Heart right ventricle (tissue), 16 donors: ENCODE measurements around the gene ERBB3. TPM values are rescaled to one million over a fixed set of nuclear protein-coding genes. Genes with fewer than 3 reads are reported as not detected.
A peak's percentile ranks its signal among the peaks of the same experiment; 100 is the strongest.

Source experiments
- ATAC-seq, 8 donors: fragments of 200-7000 bp; cut with Tn5 transposase; one replicate each; pipeline ENCODE4 v1.9.1; 2020; ENCODE audit warnings: mild to moderate bottlenecking in 8 of 8, moderate library complexity in 8 of 8, moderate number of reproducible peaks in 1 of 8
- DNase-seq, 2 donors: peaks; one replicate each; pipeline ENCODE4 v3.0.0-alpha.2; 2020
- H3K27ac ChIP-seq, 10 donors: fragments of 200-600 bp; sonication (generic) in 2 of 10; one replicate each; pipeline versions ENCODE4 v1.5.0 to v1.8.0; 2020 to 2022; ENCODE audit warnings: mild to moderate bottlenecking in 3 of 10
- H3K27me3 ChIP-seq, 7 donors: fragments of 200-600 bp; one replicate each; pipeline ENCODE4 v1.8.0; 2021 to 2022; ENCODE audit warnings: mild to moderate bottlenecking in 2 of 7
- H3K36me3 ChIP-seq, 9 donors: fragments of 200-600 bp; sonication (generic) in 1 of 9; one replicate each; pipeline versions ENCODE4 v1.5.0 to v1.8.0; 2020 to 2022; ENCODE audit warnings: mild to moderate bottlenecking in 2 of 9
- H3K4me1 ChIP-seq, 9 donors: fragments of 200-600 bp; sonication (generic) in 1 of 9; one replicate each; pipeline versions ENCODE4 v1.5.0 to v1.8.0; 2020 to 2022; ENCODE audit warnings: mild to moderate bottlenecking in 4 of 9
- H3K4me3 ChIP-seq, 10 donors: fragments of 200-600 bp; sonication (generic) in 2 of 10; one replicate each; pipeline versions ENCODE4 v1.5.0 to v1.8.0; 2020 to 2022; ENCODE audit warnings: mild to moderate bottlenecking in 7 of 10, moderate library complexity in 2 of 10
- H3K9me3 ChIP-seq, 11 donors: fragments of 200-600 bp in 10 of 11; sonication (generic) in 2 of 11; one replicate each; pipeline versions ENCODE4 v1.5.0 to v1.8.0; 2013 to 2022; ENCODE audit warnings: mild to moderate bottlenecking in 2 of 11, control low read depth in 1 of 11, moderate library complexity in 1 of 11
- WGBS, 2 donors: extraction: QIAGEN DNeasy Blood & Tissue Kit; methylation state at CpG; one replicate each; pipeline ENCODE4 v1.1.7; 2013; ENCODE audit warnings: inconsistent platforms in 1 of 2; 5-methylcytosine and 5-hydroxymethylcytosine counted together
- intact Hi-C, 10 donors: fragments of 100-400 bp; cut with DNase I; formaldehyde crosslinking; loops; one replicate each; pipeline versions ENCODE4 v1.11.1 to v1.14.2; 2022
- polyA plus RNA-seq, 2 donors: library from polyadenylated mRNA; stranded (reverse); fragments of 200-250 nt; gene quantifications; one replicate each; pipeline ENCODE4 v1.2.3, GENCODE V29; 2013
- total RNA-seq, 10 donors: library from RNA; stranded (reverse); fragmentation: NEBNext Ultra II Directional in 3 of 10; extraction: Animal tissue kit (Norgen Biotek cat#: 25700) in 3 of 10; gene quantifications; one replicate each; pipeline versions ENCODE4 v1.2.1 to v1.2.4, GENCODE V29; 2021 to 2023
- TF ChIP-seq, protein P1 (sequence below), 9 donors: fragments of 200-600 bp; sonication (generic) in 2 of 9; IDR thresholded peaks; one replicate each; pipeline versions ENCODE4 v1.5.0 to v1.8.0; 2021 to 2022; ENCODE audit warnings: antibody characterized with exemption in 9 of 9, mild to moderate bottlenecking in 5 of 9, moderate library complexity in 1 of 9
- donor health status: Arrhythmogenic right ventricular cardiomyopathy.
- donor health status: ischemic (EF 13 %, LVEDD 7.1; RV severe dilation, severe dysfunction).
- donor health status: healthy with polysubstance abuse.
- donor health status: DM: no; HTN: yes; CAD: no.
- donor health status: DM: no; HTN: no; CAD: no.
- donor health status: ischemic (EF 25% LVEDD 6.9; RV normal size, moderate dysfunction).
- donor health status: ischemic (EF 25% LVEDD 5.7; RV mildly dilated, moderate dysfunction).
- donor health status: healthy.
- donor health status: DM: yes; HTN: yes; CAD: no.
- donor health status: Ischemic cardiomyopathy.
- donor health status: ischemic (EF 35%, LVEDD 5.7; RV mildly dilated, moderate dysfunction).
- donor health status: nonischemic (EF 11% LVEDD 7.7; RV severe dilation, severe dysfunction).
- donor health status: DM: yes; HTN: yes; CAD: no.
- donor health status: PGD.
- donor health status: ischemic (EF 29% LVEDD 5.4; RV normal size, mild dysfunction).
- donor health status: nonischemic (EF 23%, LVEDD 6.1; RV moderate dilation, normal function).

ERBB3 gene
- total and polyA plus RNA-seq, 12 donors, result 0.80 to 7.8 (median 2.9) TPM

- no peaks in the 10 kb centered on the region for H3K27me3 ChIP-seq
- WGBS, 2 donors, result 67 to 75% methylated on average over 2 of the region's 2 CpGs
- peaks cover 0 to 9% (median 6%) of the 10 kb centered on the region in 9 donors for H3K4me1 ChIP-seq
- H3K36me3 ChIP-seq, result peaks cover 0 to 61% (median 23%) of the 10 kb centered on the region in 9 donors
- DNase-seq (no peak), ATAC-seq (no peak)
- TF ChIP-seq, protein P1, sequence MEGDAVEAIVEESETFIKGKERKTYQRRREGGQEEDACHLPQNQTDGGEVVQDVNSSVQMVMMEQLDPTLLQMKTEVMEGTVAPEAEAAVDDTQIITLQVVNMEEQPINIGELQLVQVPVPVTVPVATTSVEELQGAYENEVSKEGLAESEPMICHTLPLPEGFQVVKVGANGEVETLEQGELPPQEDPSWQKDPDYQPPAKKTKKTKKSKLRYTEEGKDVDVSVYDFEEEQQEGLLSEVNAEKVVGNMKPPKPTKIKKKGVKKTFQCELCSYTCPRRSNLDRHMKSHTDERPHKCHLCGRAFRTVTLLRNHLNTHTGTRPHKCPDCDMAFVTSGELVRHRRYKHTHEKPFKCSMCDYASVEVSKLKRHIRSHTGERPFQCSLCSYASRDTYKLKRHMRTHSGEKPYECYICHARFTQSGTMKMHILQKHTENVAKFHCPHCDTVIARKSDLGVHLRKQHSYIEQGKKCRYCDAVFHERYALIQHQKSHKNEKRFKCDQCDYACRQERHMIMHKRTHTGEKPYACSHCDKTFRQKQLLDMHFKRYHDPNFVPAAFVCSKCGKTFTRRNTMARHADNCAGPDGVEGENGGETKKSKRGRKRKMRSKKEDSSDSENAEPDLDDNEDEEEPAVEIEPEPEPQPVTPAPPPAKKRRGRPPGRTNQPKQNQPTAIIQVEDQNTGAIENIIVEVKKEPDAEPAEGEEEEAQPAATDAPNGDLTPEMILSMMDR (IDR thresholded peaks at IDR 0.05), result no peak
- H3K9me3 ChIP-seq, result no peaks in the 10 kb centered on the region
- intact Hi-C loops, result loop anchor here in 2 of 10 donors (5.0 to 10.0 kb wide), 2 partner anchors 110 to 302 kb away; partner anchors contain the start of gene PYM1 (in 1 of the 2)
- H3K4me3 ChIP-seq, result no peak overlapping the region
- no peak overlapping the region for H3K27ac ChIP-seq
Observed at GRCh38 chr12:56037161-56037560, 42.8 kb upstream of the ERBB3 start.

DNA sequence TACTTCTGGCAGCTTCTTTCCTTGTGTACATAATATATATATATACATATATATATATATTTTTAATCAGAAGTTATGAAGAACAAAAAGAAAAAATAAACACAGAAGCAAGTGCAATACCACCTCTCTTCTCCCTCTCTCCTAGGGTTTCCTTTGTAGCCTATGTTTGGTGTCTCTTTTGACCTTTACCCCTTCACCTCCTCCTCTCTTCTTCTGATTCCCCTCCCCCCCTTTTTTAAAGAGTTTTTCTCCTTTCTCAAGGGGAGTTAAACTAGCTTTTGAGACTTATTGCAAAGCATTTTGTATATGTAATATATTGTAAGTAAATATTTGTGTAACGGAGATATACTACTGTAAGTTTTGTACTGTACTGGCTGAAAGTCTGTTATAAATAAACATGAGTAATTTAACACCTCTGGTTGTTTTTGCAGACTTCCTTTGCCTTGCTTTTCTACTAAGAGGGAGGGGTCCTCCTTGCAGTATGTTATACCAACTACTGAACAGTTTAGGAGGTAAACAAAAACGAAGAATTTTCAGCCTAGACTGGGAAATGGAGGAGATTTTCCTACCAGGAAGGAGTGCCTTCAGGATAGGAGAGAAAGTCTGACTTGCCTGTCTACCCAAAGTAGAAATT lies 41.8 kb upstream of the ERBB3 start:
- Histone ChIP-seq H3K4me1 (peaks cover 0 to 16% (median 12%) of the 10 kb centered on the region in 9 donors), H3K36me3 (peaks cover 0 to 56% (median 17%) of the 10 kb centered on the region in 9 donors), H3K27me3 (no peaks in the 10 kb centered on the region), H3K9me3 (no peaks in the 10 kb centered on the region), H3K27ac (no peak overlapping the region), H3K4me3 (no peak overlapping the region)
- DNase-seq, result no peak
- TF ChIP-seq, protein P1 (IDR thresholded peaks at IDR 0.05), result no peak
- intact Hi-C loops, result loop anchor here in 2 of 10 donors (5.0 to 10.0 kb wide), 2 partner anchors 111 to 303 kb away; partner anchors contain the start of gene PYM1 (in 1 of the 2)
- no peak for ATAC-seq
- 69 to 77% methylated on average over 2 of the region's 2 CpGs for WGBS, 2 donors

DNA sequence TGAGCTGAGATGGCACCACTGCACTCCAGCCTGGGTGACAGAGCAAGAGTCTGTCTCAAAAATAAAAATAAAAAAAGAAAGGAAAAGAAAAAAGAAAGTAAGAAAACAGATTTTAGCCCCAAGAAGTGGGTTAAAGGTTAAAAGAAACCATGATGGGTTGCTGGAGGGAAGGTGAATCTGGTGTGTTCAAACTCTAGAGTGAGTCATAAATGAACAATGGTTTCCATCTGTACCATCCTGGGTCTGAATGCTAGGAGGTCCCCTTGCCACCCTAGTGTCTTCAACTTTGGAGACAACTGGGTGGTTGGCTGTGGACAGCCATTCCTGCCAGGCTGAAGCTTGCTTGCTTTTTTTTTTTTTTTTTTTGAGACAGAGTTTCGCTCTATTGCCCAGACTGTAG lies 39.8 kb upstream of the ERBB3 start:
- 100% methylated on average over 1 of the region's 1 CpG for WGBS, 2 donors
- intact Hi-C loops, result loop anchor here in 5 of 10 donors (2.0 to 10.0 kb wide), 9 partner anchors 43 to 305 kb away; partner anchors contain the start of genes SUOX (in 3 of the 5), PA2G4 (in 2 of the 5), DGKA (in 1 of the 5) and GDF11 (in 1 of the 5)
- ATAC-seq (no peak), DNase-seq (no peak)
- Histone ChIP-seq H3K9me3 (no peaks in the 10 kb centered on the region), H3K4me1 (peaks cover 0 to 23% (median 18%) of the 10 kb centered on the region in 9 donors), H3K27ac (no peak overlapping the region), H3K27me3 (no peaks in the 10 kb centered on the region), H3K4me3 (no peak overlapping the region), H3K36me3 (peaks cover 0 to 56% (median 25%) of the 10 kb centered on the region in 9 donors)
- TF ChIP-seq, protein P1 (IDR thresholded peaks at IDR 0.05), result no peak

DNA sequence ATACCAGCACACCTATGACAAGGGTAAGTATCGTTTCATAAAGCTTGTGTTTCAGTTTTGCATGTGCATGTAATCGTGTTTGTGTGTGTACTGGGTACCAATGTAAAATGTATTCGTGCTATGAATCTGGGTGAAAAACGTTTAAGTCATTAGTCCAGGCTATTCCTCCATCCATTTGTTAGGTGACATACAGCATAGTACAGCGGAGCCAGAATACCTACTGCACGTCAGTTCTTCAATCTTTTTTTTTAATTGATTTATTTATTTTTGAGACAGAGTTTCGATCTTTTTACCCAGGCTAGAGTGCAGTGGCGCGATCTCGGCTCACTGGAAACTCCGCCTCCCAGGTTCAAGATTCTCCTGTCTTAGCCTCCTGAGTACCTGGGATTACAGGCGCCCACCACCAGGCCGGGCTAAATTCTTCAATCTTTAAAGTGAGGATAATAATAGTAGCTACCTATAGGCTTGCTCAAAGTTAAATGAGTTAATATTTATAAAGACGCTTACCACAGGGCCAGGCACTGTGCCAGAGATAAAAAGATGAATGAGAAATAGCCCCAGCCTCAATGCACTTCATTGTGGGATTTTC lies 38.9 kb upstream of the ERBB3 start:
- no peak for DNase-seq
- intact Hi-C loops, result loop anchor here in 6 of 10 donors (1.0 to 10.0 kb wide), 12 partner anchors 44 to 306 kb away; partner anchors contain the start of genes SUOX (in 4 of the 6), PA2G4 (in 2 of the 6), PYM1 (in 2 of the 6) and DGKA (in 1 of the 6)
- H3K36me3 ChIP-seq, result peaks cover 0 to 57% (median 24%) of the 10 kb centered on the region in 9 donors
- no peaks in the 10 kb centered on the region for H3K9me3 ChIP-seq
- H3K27me3 ChIP-seq, result no peaks in the 10 kb centered on the region
- TF ChIP-seq, protein P1 (IDR thresholded peaks at IDR 0.05), result no peak
- ATAC-seq, result peak in 1 of 8 donors; percentile 1
- peak overlapping the region in 9 of 10 donors; percentile 57 to 96 (median 80) for H3K4me3 ChIP-seq
- peak overlapping the region; percentile 92 to 99 (median 97) for H3K27ac ChIP-seq
- peaks cover 0 to 23% (median 18%) of the 10 kb centered on the region in 9 donors for H3K4me1 ChIP-seq
- WGBS, 2 donors, result 64 to 70% methylated on average over 14 of the region's 14 CpGs
